ENCODE results near the gene GRIK1. TPM values are rescaled to one million over a fixed set of nuclear protein-coding genes. Genes with fewer than 3 reads are reported as not detected.

The GRIK1 gene
- not detected in 5 replicates for total RNA-seq (2022; extraction: Qiagen RNA extraction)

DNA sequence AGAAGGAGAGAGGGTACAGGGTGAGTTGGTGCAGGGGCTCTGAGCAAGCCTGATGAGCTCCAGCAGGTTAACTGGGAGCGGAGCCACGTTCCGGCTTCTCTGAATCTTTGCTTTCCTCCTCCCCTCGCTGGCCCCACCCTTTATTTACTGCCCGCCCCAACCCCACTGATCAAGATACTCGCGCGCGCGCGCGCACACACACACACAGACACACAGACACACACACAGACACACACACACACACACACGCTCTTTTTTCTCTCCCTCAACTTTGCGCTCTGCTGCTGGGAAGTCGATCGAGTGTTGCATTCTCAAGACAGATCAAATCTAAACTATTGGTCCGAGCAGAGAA, at the start of gene GRIK1:
Gene GRIK1, minus strand, starts transcription at position 73 of the 352 bp plus-strand sequence.

Other genes with a start within 250 kb of the GRIK1 start
- not detected in 5 replicates for gene CLDN17, start 226.8 kb upstream of the GRIK1 start, total RNA-seq (2022; extraction: Qiagen RNA extraction)